OCI-LY7 (cell line): ENCODE data around the gene NFRKB.

ENCODE experiments used
- EZH2phosphoT487 ChIP-seq: fragments of 200-600 bp; sonication (generic); IDR thresholded peaks from 2 replicates; pipeline ENCODE4 v1.6.1; 2018; ENCODE audit warnings: low read depth, borderline replicate concordance, mild to moderate bottlenecking, mixed run types, antibody characterized with exemption, low read length, moderate library complexity, mixed read lengths
- TF ChIP-seq, protein P1 (sequence below): fragments of 200-600 bp; sonication (generic); conservative IDR thresholded peaks from 2 replicates; pipeline ENCODE4 v1.5.1; 2014; ENCODE audit warnings: mild to moderate bottlenecking, antibody characterized with exemption, low read length, moderate library complexity, mixed read lengths

GRCh38 chr11:129917231-129917630 is 21.9 kb upstream of the NFRKB start:
- TF ChIP-seq, protein P1, sequence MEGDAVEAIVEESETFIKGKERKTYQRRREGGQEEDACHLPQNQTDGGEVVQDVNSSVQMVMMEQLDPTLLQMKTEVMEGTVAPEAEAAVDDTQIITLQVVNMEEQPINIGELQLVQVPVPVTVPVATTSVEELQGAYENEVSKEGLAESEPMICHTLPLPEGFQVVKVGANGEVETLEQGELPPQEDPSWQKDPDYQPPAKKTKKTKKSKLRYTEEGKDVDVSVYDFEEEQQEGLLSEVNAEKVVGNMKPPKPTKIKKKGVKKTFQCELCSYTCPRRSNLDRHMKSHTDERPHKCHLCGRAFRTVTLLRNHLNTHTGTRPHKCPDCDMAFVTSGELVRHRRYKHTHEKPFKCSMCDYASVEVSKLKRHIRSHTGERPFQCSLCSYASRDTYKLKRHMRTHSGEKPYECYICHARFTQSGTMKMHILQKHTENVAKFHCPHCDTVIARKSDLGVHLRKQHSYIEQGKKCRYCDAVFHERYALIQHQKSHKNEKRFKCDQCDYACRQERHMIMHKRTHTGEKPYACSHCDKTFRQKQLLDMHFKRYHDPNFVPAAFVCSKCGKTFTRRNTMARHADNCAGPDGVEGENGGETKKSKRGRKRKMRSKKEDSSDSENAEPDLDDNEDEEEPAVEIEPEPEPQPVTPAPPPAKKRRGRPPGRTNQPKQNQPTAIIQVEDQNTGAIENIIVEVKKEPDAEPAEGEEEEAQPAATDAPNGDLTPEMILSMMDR: no peak
- no peak for TF ChIP-seq EZH2phosphoT487
